ENCODE measurements around the gene TBC1D9B.

GRCh38 chr5:179854356-179854755, 53.3 kb downstream of the TBC1D9B start:
- TF ChIP-seq, protein P1, sequence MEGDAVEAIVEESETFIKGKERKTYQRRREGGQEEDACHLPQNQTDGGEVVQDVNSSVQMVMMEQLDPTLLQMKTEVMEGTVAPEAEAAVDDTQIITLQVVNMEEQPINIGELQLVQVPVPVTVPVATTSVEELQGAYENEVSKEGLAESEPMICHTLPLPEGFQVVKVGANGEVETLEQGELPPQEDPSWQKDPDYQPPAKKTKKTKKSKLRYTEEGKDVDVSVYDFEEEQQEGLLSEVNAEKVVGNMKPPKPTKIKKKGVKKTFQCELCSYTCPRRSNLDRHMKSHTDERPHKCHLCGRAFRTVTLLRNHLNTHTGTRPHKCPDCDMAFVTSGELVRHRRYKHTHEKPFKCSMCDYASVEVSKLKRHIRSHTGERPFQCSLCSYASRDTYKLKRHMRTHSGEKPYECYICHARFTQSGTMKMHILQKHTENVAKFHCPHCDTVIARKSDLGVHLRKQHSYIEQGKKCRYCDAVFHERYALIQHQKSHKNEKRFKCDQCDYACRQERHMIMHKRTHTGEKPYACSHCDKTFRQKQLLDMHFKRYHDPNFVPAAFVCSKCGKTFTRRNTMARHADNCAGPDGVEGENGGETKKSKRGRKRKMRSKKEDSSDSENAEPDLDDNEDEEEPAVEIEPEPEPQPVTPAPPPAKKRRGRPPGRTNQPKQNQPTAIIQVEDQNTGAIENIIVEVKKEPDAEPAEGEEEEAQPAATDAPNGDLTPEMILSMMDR (IDR thresholded peaks at IDR 0.05) = no peak
- TF ChIP-seq POLR2A (IDR thresholded peaks at IDR 0.05) = no peak
